ENCODE data around the gene SERPINB2. TPM values are rescaled to one million over a fixed set of nuclear protein-coding genes. Genes with fewer than 3 reads are reported as not detected.

SERPINB2 gene
- total RNA-seq, 4 donors from 2014 or later = 35.0 to 190 (median 114) TPM

DNA sequence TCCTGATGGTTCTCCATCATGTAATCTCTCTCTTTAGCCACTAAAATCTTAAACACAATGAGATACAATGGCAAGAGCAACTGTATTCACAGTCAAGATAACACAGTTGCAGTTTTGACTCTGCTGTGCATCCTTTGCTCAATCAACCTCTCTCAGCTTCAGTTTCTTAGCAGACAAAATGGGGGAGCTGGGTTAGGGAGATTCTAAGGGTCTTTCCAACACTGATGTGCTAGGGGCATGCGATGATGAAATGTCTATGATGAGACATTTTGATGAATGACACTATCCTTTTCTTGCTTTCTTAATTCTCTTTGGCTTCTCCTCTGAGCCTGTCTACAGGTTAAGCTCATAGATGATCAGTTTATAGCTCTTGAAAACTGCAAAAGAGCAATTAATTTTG lies 21.4 kb downstream of the SERPINB2 start:
- DNase-seq (ENCODE audit: low spot score in 2 of 2) = no peak
- WGBS = 86% methylated on average over 1 of the region's 1 CpG
- H3K36me3 ChIP-seq = no peaks in the 10 kb centered on the region
- H3K27me3 ChIP-seq = no peaks in the 10 kb centered on the region
- H3K4me1 ChIP-seq = no peaks in the 10 kb centered on the region
- no peaks in the 10 kb centered on the region for H3K9me3 ChIP-seq
- TF ChIP-seq POLR2A (IDR thresholded peaks at IDR 0.05) (no peak), POLR2AphosphoS5 (IDR thresholded peaks at IDR 0.05) (no peak), EP300 (IDR thresholded peaks at IDR 0.05) (no peak)
- TF ChIP-seq, protein P1, sequence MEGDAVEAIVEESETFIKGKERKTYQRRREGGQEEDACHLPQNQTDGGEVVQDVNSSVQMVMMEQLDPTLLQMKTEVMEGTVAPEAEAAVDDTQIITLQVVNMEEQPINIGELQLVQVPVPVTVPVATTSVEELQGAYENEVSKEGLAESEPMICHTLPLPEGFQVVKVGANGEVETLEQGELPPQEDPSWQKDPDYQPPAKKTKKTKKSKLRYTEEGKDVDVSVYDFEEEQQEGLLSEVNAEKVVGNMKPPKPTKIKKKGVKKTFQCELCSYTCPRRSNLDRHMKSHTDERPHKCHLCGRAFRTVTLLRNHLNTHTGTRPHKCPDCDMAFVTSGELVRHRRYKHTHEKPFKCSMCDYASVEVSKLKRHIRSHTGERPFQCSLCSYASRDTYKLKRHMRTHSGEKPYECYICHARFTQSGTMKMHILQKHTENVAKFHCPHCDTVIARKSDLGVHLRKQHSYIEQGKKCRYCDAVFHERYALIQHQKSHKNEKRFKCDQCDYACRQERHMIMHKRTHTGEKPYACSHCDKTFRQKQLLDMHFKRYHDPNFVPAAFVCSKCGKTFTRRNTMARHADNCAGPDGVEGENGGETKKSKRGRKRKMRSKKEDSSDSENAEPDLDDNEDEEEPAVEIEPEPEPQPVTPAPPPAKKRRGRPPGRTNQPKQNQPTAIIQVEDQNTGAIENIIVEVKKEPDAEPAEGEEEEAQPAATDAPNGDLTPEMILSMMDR (IDR thresholded peaks at IDR 0.05) = no peak
- no peak overlapping the region for H3K4me3 ChIP-seq
- no peak overlapping the region for H3K27ac ChIP-seq

- no peak for DNase-seq (ENCODE audit: low spot score in 2 of 2)
- Histone ChIP-seq H3K36me3 (no peaks in the 10 kb centered on the region), H3K4me1 (no peaks in the 10 kb centered on the region), H3K27me3 (no peaks in the 10 kb centered on the region), H3K4me3 (no peak overlapping the region), H3K9me3 (no peaks in the 10 kb centered on the region), H3K27ac (no peak overlapping the region)
- 47% methylated on average over 2 of the region's 2 CpGs for WGBS
- TF ChIP-seq EP300 (IDR thresholded peaks at IDR 0.05) (no peak), POLR2AphosphoS5 (IDR thresholded peaks at IDR 0.05) (no peak), POLR2A (IDR thresholded peaks at IDR 0.05) (no peak)
- TF ChIP-seq, protein P1 (IDR thresholded peaks at IDR 0.05) = no peak
Observed at GRCh38 chr18:63909870-63910269, 22.4 kb downstream of the SERPINB2 start.

DNA sequence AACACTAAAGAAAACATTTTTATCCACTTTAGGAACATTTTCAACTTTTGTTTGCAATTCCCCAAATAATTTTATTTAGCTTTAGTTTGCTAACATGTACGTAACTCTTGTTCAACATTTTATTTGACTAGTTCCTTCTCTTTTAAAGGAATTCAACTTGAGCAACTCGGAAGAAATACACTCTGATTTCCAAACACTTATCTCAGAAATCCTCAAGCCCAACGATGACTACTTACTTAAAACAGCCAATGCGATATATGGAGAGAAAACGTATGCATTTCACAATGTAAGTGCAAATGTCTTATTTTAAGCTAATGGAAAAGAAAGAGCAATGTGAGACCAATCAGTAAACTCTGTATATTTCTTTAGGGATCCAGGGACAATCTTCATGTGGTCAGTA lies 30.3 kb downstream of the SERPINB2 start:
- no peak for TF ChIP-seq EP300 (IDR thresholded peaks at IDR 0.05)
- no peak for TF ChIP-seq POLR2AphosphoS5 (IDR thresholded peaks at IDR 0.05)
- no peak for TF ChIP-seq POLR2A (IDR thresholded peaks at IDR 0.05)
- TF ChIP-seq, protein P1 (IDR thresholded peaks at IDR 0.05) = no peak
- no peak for DNase-seq (ENCODE audit: low spot score in 2 of 2)
- Histone ChIP-seq H3K27me3 (no peaks in the 10 kb centered on the region), H3K4me1 (no peaks in the 10 kb centered on the region), H3K4me3 (no peak overlapping the region), H3K36me3 (no peaks in the 10 kb centered on the region), H3K9me3 (no peaks in the 10 kb centered on the region), H3K27ac (no peak overlapping the region)
- 88% methylated on average over 5 of the region's 5 CpGs for WGBS

DNA sequence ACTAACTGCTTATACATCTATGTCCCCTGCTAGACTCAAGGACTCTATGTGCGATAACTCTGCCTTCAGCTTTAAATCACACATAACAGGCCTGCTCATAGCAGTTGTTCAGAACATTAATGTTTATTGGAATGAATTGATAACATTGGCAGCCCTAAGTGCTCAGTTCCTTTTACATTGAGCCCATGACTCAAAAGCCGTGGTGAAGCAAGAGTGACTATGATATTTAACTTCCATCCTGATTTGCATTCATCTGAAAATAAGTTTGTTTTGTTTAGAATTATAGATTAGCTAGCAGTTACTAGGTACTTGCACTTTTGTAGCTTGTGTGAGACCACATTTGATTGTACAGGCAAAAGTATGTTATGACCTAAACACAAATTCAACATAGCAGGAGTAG lies 34.5 kb downstream of the SERPINB2 start:
- no peaks in the 10 kb centered on the region for H3K36me3 ChIP-seq
- H3K27me3 ChIP-seq = no peaks in the 10 kb centered on the region
- H3K9me3 ChIP-seq = no peaks in the 10 kb centered on the region
- DNase-seq (ENCODE audit: low spot score in 2 of 2) = no peak
- H3K27ac ChIP-seq = no peak overlapping the region
- WGBS = 96% methylated on average over 2 of the region's 2 CpGs
- no peak overlapping the region for H3K4me3 ChIP-seq
- TF ChIP-seq POLR2AphosphoS5 (IDR thresholded peaks at IDR 0.05) (no peak), EP300 (IDR thresholded peaks at IDR 0.05) (no peak), POLR2A (IDR thresholded peaks at IDR 0.05) (no peak)
- TF ChIP-seq, protein P1 (IDR thresholded peaks at IDR 0.05) = no peak
- no peaks in the 10 kb centered on the region for H3K4me1 ChIP-seq

DNA sequence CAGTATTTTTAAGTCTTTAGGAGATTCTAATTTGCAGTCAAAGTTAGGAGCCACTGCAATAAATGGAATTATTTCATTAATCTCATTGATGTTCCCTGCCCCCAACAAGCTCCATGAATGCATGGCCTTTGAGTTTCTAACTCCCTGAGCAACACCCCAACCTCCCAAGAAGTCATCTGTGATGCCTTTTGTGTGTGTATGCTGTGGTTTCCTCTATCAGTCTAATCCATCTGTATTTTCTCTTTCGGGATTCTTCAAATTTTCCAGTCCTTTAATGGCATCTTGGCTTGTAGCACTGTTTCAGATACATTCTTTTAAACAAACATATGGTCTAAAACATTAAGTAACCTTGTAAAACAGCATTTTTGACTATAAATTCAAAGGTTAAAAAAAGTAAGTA lies 37.0 kb downstream of the SERPINB2 start:
- no peaks in the 10 kb centered on the region for H3K27me3 ChIP-seq
- no peaks in the 10 kb centered on the region for H3K9me3 ChIP-seq
- no peak overlapping the region for H3K27ac ChIP-seq
- WGBS = 52% methylated on average over 1 of the region's 1 CpG
- no peak for TF ChIP-seq POLR2AphosphoS5 (IDR thresholded peaks at IDR 0.05)
- TF ChIP-seq POLR2A (IDR thresholded peaks at IDR 0.05) = no peak
- no peak for TF ChIP-seq EP300 (IDR thresholded peaks at IDR 0.05)
- TF ChIP-seq, protein P1 (IDR thresholded peaks at IDR 0.05) = no peak
- DNase-seq (ENCODE audit: low spot score in 2 of 2) = no peak
- H3K36me3 ChIP-seq = no peaks in the 10 kb centered on the region
- H3K4me1 ChIP-seq = no peaks in the 10 kb centered on the region
- no peak overlapping the region for H3K4me3 ChIP-seq

All from suprapubic skin (tissue), 4 donors.